IPS-20b (cell line): ENCODE measurements around the gene LRRC7.
"Not testable (repeated sequence)": the region's sequence is repeated elsewhere in the genome, so short reads cannot be mapped to it uniquely, and the experiment has no call there.

Experiments used
- H3K27ac ChIP-seq: one replicate; pipeline ENCODE4 v1.5.1; 2013; ENCODE audit warnings: low read length
- H3K27me3 ChIP-seq: 2 replicates; pipeline ENCODE4 v1.6.1; 2013; ENCODE audit warnings: mild to moderate bottlenecking, low read length, inconsistent platforms; ENCODE audit not compliant: insufficient read depth
- H3K36me3 ChIP-seq: 2 replicates; pipeline ENCODE4 v1.6.1; 2013; ENCODE audit warnings: low read depth, mild to moderate bottlenecking, inconsistent platforms, low read length, moderate library complexity; ENCODE audit not compliant: insufficient read depth
- H3K4me1 ChIP-seq: 2 replicates; pipeline ENCODE4 v1.6.1; 2013; ENCODE audit warnings: mild to moderate bottlenecking, control low read depth, inconsistent platforms, low read length, moderate library complexity; ENCODE audit not compliant: insufficient read depth
- H3K4me3 ChIP-seq: 2 replicates; pipeline ENCODE4 v1.5.1; 2013; ENCODE audit warnings: mild to moderate bottlenecking, low read length, inconsistent platforms
- H3K9ac ChIP-seq: 2 replicates; pipeline ENCODE4 v1.6.1; 2013; ENCODE audit warnings: low read depth, mild to moderate bottlenecking, inconsistent platforms, low read length, moderate library complexity
- H3K9me3 ChIP-seq: 2 replicates; pipeline ENCODE4 v1.6.1; 2013; ENCODE audit warnings: mild to moderate bottlenecking, low read depth, low read length, inconsistent platforms; ENCODE audit not compliant: insufficient read depth

LRRC7 gene

GRCh38 chr1:69847670-69848069 is 279.9 kb downstream of the LRRC7 start:
- Histone ChIP-seq H3K36me3 (no peaks in the 10 kb centered on the region), H3K4me3 (no peak overlapping the region), H3K9me3 (no peaks in the 10 kb centered on the region), H3K27ac (no peak overlapping the region), H3K4me1 (no peaks in the 10 kb centered on the region), H3K27me3 (no peaks in the 10 kb centered on the region), H3K9ac (no peak overlapping the region)

GRCh38 chr1:69852151-69852550 is 284.4 kb downstream of the LRRC7 start:
- no peak overlapping the region for H3K4me3 ChIP-seq
- H3K9ac ChIP-seq, result no peak overlapping the region
- no peaks in the 10 kb centered on the region for H3K4me1 ChIP-seq
- H3K27ac ChIP-seq, result no peak overlapping the region
- no peaks in the 10 kb centered on the region for H3K27me3 ChIP-seq
- H3K9me3 ChIP-seq, result no peaks in the 10 kb centered on the region
- no peaks in the 10 kb centered on the region for H3K36me3 ChIP-seq

- Histone ChIP-seq H3K4me1 (no peaks in the 10 kb centered on the region), H3K27ac (no peak overlapping the region), H3K36me3 (no peaks in the 10 kb centered on the region), H3K9me3 (no peaks in the 10 kb centered on the region), H3K4me3 (no peak overlapping the region), H3K9ac (no peak overlapping the region), H3K27me3 (no peaks in the 10 kb centered on the region)
Measured at GRCh38 chr1:69852706-69853105, 285.0 kb downstream of the LRRC7 start.

- Histone ChIP-seq H3K4me1 (0 out of 2 replicates have a peak, but pooled peaks cover 6% of the 10 kb centered on the region), H3K9ac (no peak overlapping the region), H3K27me3 (no peaks in the 10 kb centered on the region), H3K27ac (peak overlapping the region; percentile 36), H3K36me3 (no peaks in the 10 kb centered on the region), H3K4me3 (no peak overlapping the region), H3K9me3 (no peaks in the 10 kb centered on the region)
Measured at GRCh38 chr1:69858534-69858933, 290.8 kb downstream of the LRRC7 start.

GRCh38 chr1:69861641-69862040 is 293.9 kb downstream of the LRRC7 start:
- Histone ChIP-seq H3K27me3 (no peaks in the 10 kb centered on the region), H3K27ac (no peak overlapping the region), H3K36me3 (no peaks in the 10 kb centered on the region), H3K9me3 (no peaks in the 10 kb centered on the region), H3K4me3 (no peak overlapping the region), H3K4me1 (0 out of 2 replicates have a peak, but pooled peaks cover 6% of the 10 kb centered on the region), H3K9ac (no peak overlapping the region)

- Histone ChIP-seq H3K4me1 (0 out of 2 replicates have a peak, but pooled peaks cover 6% of the 10 kb centered on the region), H3K9me3 (no peaks in the 10 kb centered on the region), H3K36me3 (no peaks in the 10 kb centered on the region), H3K27ac (no peak overlapping the region), H3K27me3 (no peaks in the 10 kb centered on the region), H3K9ac (no peak overlapping the region), H3K4me3 (no peak overlapping the region)
Measured at GRCh38 chr1:69862906-69863305, 295.2 kb downstream of the LRRC7 start.

GRCh38 chr1:69863704-69864103 is 296.0 kb downstream of the LRRC7 start:
- Histone ChIP-seq H3K9ac (no peak overlapping the region), H3K9me3 (no peaks in the 10 kb centered on the region), H3K4me3 (no peak overlapping the region), H3K27ac (no peak overlapping the region), H3K27me3 (no peaks in the 10 kb centered on the region), H3K4me1 (0 out of 2 replicates have a peak, but pooled peaks cover 3% of the 10 kb centered on the region), H3K36me3 (no peaks in the 10 kb centered on the region)

GRCh38 chr1:69871412-69871811 is 303.7 kb downstream of the LRRC7 start:
- no peaks in the 10 kb centered on the region for H3K36me3 ChIP-seq

GRCh38 chr1:69878338-69878737 is 310.6 kb downstream of the LRRC7 start:
- H3K9ac ChIP-seq, result no peak overlapping the region
- no peaks in the 10 kb centered on the region for H3K27me3 ChIP-seq
- H3K4me1 ChIP-seq, result no peaks in the 10 kb centered on the region
- no peaks in the 10 kb centered on the region for H3K36me3 ChIP-seq
- no peak overlapping the region for H3K4me3 ChIP-seq
- no peaks in the 10 kb centered on the region for H3K9me3 ChIP-seq
- no peak overlapping the region for H3K27ac ChIP-seq

More at GRCh38 chr1:69871412-69871811, 303.7 kb downstream of the LRRC7 start:
- H3K4me3 ChIP-seq, result no peak overlapping the region
- no peaks in the 10 kb centered on the region for H3K27me3 ChIP-seq
- H3K4me1 ChIP-seq, result no peaks in the 10 kb centered on the region
- no peaks in the 10 kb centered on the region for H3K9me3 ChIP-seq
- no peak overlapping the region for H3K9ac ChIP-seq
- H3K27ac ChIP-seq, result no peak overlapping the region

- H3K9ac ChIP-seq, H3K4me3 ChIP-seq, H3K27ac ChIP-seq, H3K27me3 ChIP-seq, H3K4me1 ChIP-seq, H3K36me3 ChIP-seq: not testable (repeated sequence)
- peaks cover 25% of the 10 kb centered on the region for H3K9me3 ChIP-seq
Measured at GRCh38 chr1:69888016-69888415, 320.3 kb downstream of the LRRC7 start.

- Histone ChIP-seq H3K4me1 (no peaks in the 10 kb centered on the region), H3K9me3 (peaks cover 25% of the 10 kb centered on the region), H3K4me3 (no peak overlapping the region), H3K27me3 (no peaks in the 10 kb centered on the region), H3K9ac (no peak overlapping the region), H3K27ac (no peak overlapping the region), H3K36me3 (no peaks in the 10 kb centered on the region)
Measured at GRCh38 chr1:69888657-69889056, 320.9 kb downstream of the LRRC7 start.

GRCh38 chr1:69898403-69898947 is 330.8 kb downstream of the LRRC7 start:
- Histone ChIP-seq H3K4me3 (no peak overlapping the region), H3K9me3 (no peaks in the 10 kb centered on the region), H3K36me3 (no peaks in the 10 kb centered on the region), H3K4me1 (no peaks in the 10 kb centered on the region), H3K27ac (no peak overlapping the region), H3K27me3 (no peaks in the 10 kb centered on the region), H3K9ac (no peak overlapping the region)
